ENCODE measurements around the gene ISG20.

The ISG20 gene

GRCh38 chr15:88658972-88659931, 20.4 kb downstream of the ISG20 start:
- no peak for FAIRE-seq
- no peak for DNase-seq (ENCODE audit: insufficient read length)
- TF ChIP-seq POLR2AphosphoS5 (IDR thresholded peaks at IDR 0.05; ENCODE audit: low read depth, low read length), result no peak
- no peak for TF ChIP-seq POLR2A (IDR thresholded peaks at IDR 0.05; ENCODE audit: low read depth, low read length)
- no peak for TF ChIP-seq TAF1 (IDR thresholded peaks at IDR 0.05; ENCODE audit: borderline replicate concordance, low read depth, low read length)

GRCh38 chr15:88661041-88661700, 22.4 kb downstream of the ISG20 start:
- no peak for FAIRE-seq
- TF ChIP-seq POLR2A (IDR thresholded peaks at IDR 0.05; ENCODE audit: low read depth, low read length), result no peak
- TF ChIP-seq TAF1 (IDR thresholded peaks at IDR 0.05; ENCODE audit: borderline replicate concordance, low read depth, low read length), result no peak
- TF ChIP-seq POLR2AphosphoS5 (IDR thresholded peaks at IDR 0.05; ENCODE audit: low read depth, low read length), result no peak
- DNase-seq (ENCODE audit: insufficient read length), result no peak

- FAIRE-seq (no peak), DNase-seq (ENCODE audit: insufficient read length) (no peak)
- no peak for TF ChIP-seq TAF1 (IDR thresholded peaks at IDR 0.05; ENCODE audit: borderline replicate concordance, low read depth, low read length)
- no peak for TF ChIP-seq POLR2A (IDR thresholded peaks at IDR 0.05; ENCODE audit: low read depth, low read length)
- no peak for TF ChIP-seq POLR2AphosphoS5 (IDR thresholded peaks at IDR 0.05; ENCODE audit: low read depth, low read length)
Measured at GRCh38 chr15:88661761-88662556, 23.1 kb downstream of the ISG20 start.

GRCh38 chr15:88663141-88663621, 24.4 kb downstream of the ISG20 start:
- DNase-seq (ENCODE audit: insufficient read length) (no peak), FAIRE-seq (no peak)
- TF ChIP-seq POLR2AphosphoS5 (IDR thresholded peaks at IDR 0.05; ENCODE audit: low read depth, low read length) (no peak), TAF1 (IDR thresholded peaks at IDR 0.05; ENCODE audit: borderline replicate concordance, low read depth, low read length) (no peak), POLR2A (IDR thresholded peaks at IDR 0.05; ENCODE audit: low read depth, low read length) (no peak)

GRCh38 chr15:88664151-88664778, 25.4 kb downstream of the ISG20 start:
- TF ChIP-seq TAF1 (IDR thresholded peaks at IDR 0.05; ENCODE audit: borderline replicate concordance, low read depth, low read length), result no peak
- TF ChIP-seq POLR2A (IDR thresholded peaks at IDR 0.05; ENCODE audit: low read depth, low read length), result no peak
- no peak for TF ChIP-seq POLR2AphosphoS5 (IDR thresholded peaks at IDR 0.05; ENCODE audit: low read depth, low read length)
- DNase-seq (ENCODE audit: insufficient read length), result no peak
- FAIRE-seq, result peak; percentile 27

GRCh38 chr15:88674661-88675060, 35.8 kb downstream of the ISG20 start:
- DNase-seq (ENCODE audit: insufficient read length) (no peak), FAIRE-seq (no peak)
- no peak for TF ChIP-seq POLR2A (IDR thresholded peaks at IDR 0.05; ENCODE audit: low read depth, low read length)
- TF ChIP-seq TAF1 (IDR thresholded peaks at IDR 0.05; ENCODE audit: borderline replicate concordance, low read depth, low read length), result no peak
- TF ChIP-seq POLR2AphosphoS5 (IDR thresholded peaks at IDR 0.05; ENCODE audit: low read depth, low read length), result no peak

- no peak for TF ChIP-seq POLR2A (IDR thresholded peaks at IDR 0.05; ENCODE audit: low read depth, low read length)
- no peak for TF ChIP-seq TAF1 (IDR thresholded peaks at IDR 0.05; ENCODE audit: borderline replicate concordance, low read depth, low read length)
- FAIRE-seq (no peak), DNase-seq (ENCODE audit: insufficient read length) (no peak)
Measured at GRCh38 chr15:88678755-88679154, 39.9 kb downstream of the ISG20 start.

GRCh38 chr15:88680241-88681001, 41.6 kb downstream of the ISG20 start:
- no peak for TF ChIP-seq TAF1 (IDR thresholded peaks at IDR 0.05; ENCODE audit: borderline replicate concordance, low read depth, low read length)
- no peak for TF ChIP-seq POLR2A (IDR thresholded peaks at IDR 0.05; ENCODE audit: low read depth, low read length)
- TF ChIP-seq POLR2AphosphoS5 (IDR thresholded peaks at IDR 0.05; ENCODE audit: low read depth, low read length), result no peak
- DNase-seq (ENCODE audit: insufficient read length) (no peak), FAIRE-seq (no peak)

GRCh38 chr15:88681610-88682221, 42.9 kb downstream of the ISG20 start:
- no peak for FAIRE-seq
- DNase-seq (ENCODE audit: insufficient read length), result no peak
- TF ChIP-seq TAF1 (IDR thresholded peaks at IDR 0.05; ENCODE audit: borderline replicate concordance, low read depth, low read length), result no peak
- no peak for TF ChIP-seq POLR2AphosphoS5 (IDR thresholded peaks at IDR 0.05; ENCODE audit: low read depth, low read length)
- TF ChIP-seq POLR2A (IDR thresholded peaks at IDR 0.05; ENCODE audit: low read depth, low read length), result no peak

- FAIRE-seq (no peak), DNase-seq (ENCODE audit: insufficient read length) (no peak)
Measured at GRCh38 chr15:88684345-88684744, 45.5 kb downstream of the ISG20 start.

More at GRCh38 chr15:88684345-88684744, 45.5 kb downstream of the ISG20 start:
- no peak for TF ChIP-seq POLR2A (IDR thresholded peaks at IDR 0.05; ENCODE audit: low read depth, low read length)

Data from GM12892 (cell line).